H1 (cell line): ENCODE results near the gene PRX. TPM values are rescaled to one million over a fixed set of nuclear protein-coding genes. Genes with fewer than 3 reads are reported as not detected.

ENCODE experiments used
- CTCF ChIA-PET: fragments of 300-600 bp; sonication (Branson Sonifier 250); formaldehyde crosslinking; loops from one replicate; lab custom pipeline; 2021; ENCODE audit not compliant: partially characterized antibody; lab: Charles Lee
- POLR2A ChIA-PET: fragments of 300-600 bp; sonication (Branson Sonifier 250); formaldehyde crosslinking; loops from one replicate; lab custom pipeline; 2021; ENCODE audit warnings: inconsistent platforms; ENCODE audit not compliant: partially characterized antibody; lab: Charles Lee
- DNase-seq, 2 experiments: peaks; one replicate each; pipeline versions ENCODE4 v3.0.0 to v3.0.0-alpha.2; 2010 to 2022; ENCODE audit warnings: low spot score in 2 of 2, low read depth in 1 of 2, mixed read lengths in 1 of 2
- FAIRE-seq: peaks from 2 replicates; lab custom pipeline; 2011; peaks lifted over from hg19 to GRCh38; lab: Jason Lieb, UNC
- H2AFZ ChIP-seq: 2 replicates; pipeline ENCODE4 v1.8.1; 2012; ENCODE audit warnings: low read length, inconsistent platforms
- H2AK5ac ChIP-seq: 2 replicates; pipeline ENCODE4 v1.6.1; 2013; ENCODE audit warnings: low read depth, low read length
- H2BK120ac ChIP-seq: replicated peaks from 2 replicates; pipeline ENCODE3; 2013; ENCODE audit warnings: low read depth, low read length, inconsistent platforms
- H2BK12ac ChIP-seq: 2 replicates; pipeline ENCODE4 v1.6.1; 2013; ENCODE audit warnings: low read depth, low read length
- H2BK15ac ChIP-seq: 2 replicates; pipeline ENCODE4 v1.6.1; 2013; ENCODE audit warnings: low read length
- H2BK20ac ChIP-seq: 2 replicates; pipeline ENCODE4 v1.6.1; 2013; ENCODE audit warnings: low read length
- H2BK5ac ChIP-seq: 2 replicates; pipeline ENCODE4 v1.6.1; 2013; ENCODE audit warnings: low read depth, low read length
- H3K14ac ChIP-seq: 2 replicates; pipeline ENCODE4 v1.6.1; 2013; ENCODE audit warnings: inconsistent platforms; ENCODE audit not compliant: insufficient read length
- H3K18ac ChIP-seq: 2 replicates; pipeline ENCODE4 v1.6.1; 2013; ENCODE audit warnings: low read length; ENCODE audit errors: extremely low read depth
- H3K23ac ChIP-seq: 2 replicates; pipeline ENCODE4 v1.6.1; 2013; ENCODE audit warnings: inconsistent platforms; ENCODE audit not compliant: insufficient read length
- H3K23me2 ChIP-seq: 2 replicates; pipeline ENCODE4 v1.6.1; 2013; ENCODE audit warnings: low read depth, low read length
- H3K27ac ChIP-seq: 2 replicates; pipeline ENCODE4 v1.6.1; 2011; ENCODE audit warnings: low read depth, low read length, inconsistent platforms
- H3K27me3 ChIP-seq, 4 experiments: replicated peaks in 1 of 4; 1 replicate in 1 of 4; 2 replicates in 3 of 4; pipeline versions ENCODE4 v1.6.1 to v1.8.1; 2011 to 2013; ENCODE audit warnings: low read length in 3 of 4, mild to moderate bottlenecking in 3 of 4, inconsistent platforms in 2 of 4, mixed read lengths in 2 of 4, moderate library complexity in 1 of 4; ENCODE audit not compliant: control insufficient read depth in 3 of 4, insufficient read depth in 3 of 4; ENCODE audit errors: extremely low read depth in 1 of 4
- H3K36me3 ChIP-seq, 4 experiments: 2 replicates each; pipeline versions ENCODE4 v1.6.1 to v1.8.1; 2011 to 2013; ENCODE audit warnings: mild to moderate bottlenecking in 4 of 4, low read length in 3 of 4, moderate library complexity in 2 of 4, control low read depth in 1 of 4, inconsistent platforms in 1 of 4; ENCODE audit not compliant: insufficient read depth in 4 of 4, control insufficient read depth in 2 of 4
- H3K4ac ChIP-seq: replicated peaks from 2 replicates; pipeline ENCODE3; 2013; ENCODE audit warnings: low read length, low read depth, mixed read lengths, inconsistent platforms; ENCODE audit not compliant: insufficient read length
- H3K4me1 ChIP-seq, 4 experiments: replicated peaks in 1 of 4; 1 replicate in 1 of 4; 2 replicates in 3 of 4; pipeline versions ENCODE4 v1.6.1 to v1.8.1; 2011 to 2013; ENCODE audit warnings: low read length in 3 of 4, inconsistent platforms in 2 of 4, mixed read lengths in 1 of 4; ENCODE audit not compliant: insufficient read depth in 4 of 4, control insufficient read depth in 3 of 4
- H3K4me2 ChIP-seq, 2 experiments: 2 replicates each; pipeline versions ENCODE4 v1.6.1 to v1.8.1; 2011 to 2013; ENCODE audit warnings: low read depth in 2 of 2, low read length in 2 of 2, control low read depth in 1 of 2, inconsistent platforms in 1 of 2, mild to moderate bottlenecking in 1 of 2; ENCODE audit not compliant: insufficient read depth in 1 of 2
- H3K4me3 ChIP-seq, 4 experiments: fragments of 200-600, 300-600 bp in 1 of 4; sonication (generic), shearing (Covaris generic), sonication (Bioruptor Twin) in 1 of 4; 2 replicates each; pipeline versions ENCODE4 v1.5.1 to v1.8.1; 2011 to 2016; ENCODE audit warnings: low read length in 4 of 4, low read depth in 3 of 4, control low read depth in 2 of 4, inconsistent platforms in 2 of 4, mild to moderate bottlenecking in 2 of 4, mixed read lengths in 1 of 4, moderate library complexity in 1 of 4; ENCODE audit not compliant: insufficient read depth in 2 of 4; ENCODE audit errors: extremely low read depth in 1 of 4
- H3K56ac ChIP-seq: replicated peaks from 2 replicates; pipeline ENCODE3; 2013; ENCODE audit warnings: low read depth, mild to moderate bottlenecking, mixed read lengths, low read length, inconsistent platforms; ENCODE audit not compliant: insufficient read length
- H3K79me1 ChIP-seq: 2 replicates; pipeline ENCODE4 v1.6.1; 2013; ENCODE audit warnings: low read depth, low read length, control low read depth
- H3K79me2 ChIP-seq, 2 experiments: 2 replicates each; pipeline versions ENCODE4 v1.6.1 to v1.8.1; 2012 to 2013; ENCODE audit warnings: low read length in 2 of 2, mild to moderate bottlenecking in 2 of 2, inconsistent platforms in 1 of 2; ENCODE audit not compliant: insufficient read depth in 2 of 2, control insufficient read depth in 1 of 2
- H3K9ac ChIP-seq, 4 experiments: replicated peaks in 1 of 4; 1 replicate in 1 of 4; 2 replicates in 3 of 4; pipeline versions ENCODE4 v1.6.1 to v1.8.1; 2011 to 2013; ENCODE audit warnings: low read depth in 3 of 4, low read length in 3 of 4, control low read depth in 2 of 4, mild to moderate bottlenecking in 2 of 4, moderate library complexity in 2 of 4, inconsistent platforms in 1 of 4; ENCODE audit errors: extremely low read depth in 1 of 4
- H3K9me3 ChIP-seq, 2 experiments: 2 replicates each; pipeline versions ENCODE4 v1.6.1 to v1.8.1; 2012 to 2013; ENCODE audit warnings: mild to moderate bottlenecking in 2 of 2, moderate library complexity in 2 of 2, control low read depth in 1 of 2, inconsistent platforms in 1 of 2, low read depth in 1 of 2, low read length in 1 of 2, mixed read lengths in 1 of 2; ENCODE audit not compliant: insufficient read depth in 2 of 2
- H4K20me1 ChIP-seq, 2 experiments: replicated peaks in 1 of 2; 2 replicates each; pipeline versions ENCODE3 to v1.8.1; 2011 to 2013; ENCODE audit warnings: inconsistent platforms in 2 of 2, low read length in 2 of 2, mild to moderate bottlenecking in 1 of 2; ENCODE audit not compliant: insufficient read depth in 2 of 2, control insufficient read depth in 1 of 2
- H4K5ac ChIP-seq: 2 replicates; pipeline ENCODE4 v1.6.1; 2013; ENCODE audit warnings: low read length, low read depth, mixed read lengths, inconsistent platforms; ENCODE audit not compliant: insufficient read length
- H4K8ac ChIP-seq: 2 replicates; pipeline ENCODE4 v1.8.0; 2013; ENCODE audit warnings: mild to moderate bottlenecking, moderate library complexity, low read length, inconsistent platforms; ENCODE audit not compliant: insufficient read depth; ENCODE audit errors: extremely low read depth
- H4K91ac ChIP-seq: replicated peaks from 2 replicates; pipeline ENCODE3; 2013; ENCODE audit warnings: low read length, mixed read lengths, inconsistent platforms; ENCODE audit not compliant: insufficient read length
- BCL11A ChIP-seq, 2 experiments: IDR thresholded peaks; one replicate each; pipeline ENCODE4 v1.6.1; 2011; ENCODE audit warnings: low read depth in 2 of 2, low read length in 2 of 2, mild to moderate bottlenecking in 2 of 2
- EGR1 ChIP-seq: IDR thresholded peaks from 2 replicates; pipeline ENCODE4 v1.6.1; 2011; ENCODE audit warnings: low read depth, low read length, borderline replicate concordance
- EZH2 ChIP-seq: fragments of 200-600 bp; sonication (generic); IDR thresholded peaks from 2 replicates; pipeline ENCODE4 v1.7.1; 2012; ENCODE audit warnings: low read depth, mild to moderate bottlenecking, moderate library complexity, low read length, inconsistent platforms; ENCODE audit not compliant: severe bottlenecking
- GTF2F1 ChIP-seq: IDR thresholded peaks from 2 replicates; pipeline ENCODE4 v1.6.1; 2012; ENCODE audit warnings: low read depth, low read length, improper control_type of control experiment, borderline replicate concordance
- HDAC2 ChIP-seq, 2 experiments: fragments of 300-600 bp in 1 of 2; sonication (generic) in 1 of 2; IDR thresholded peaks; 2 replicates each; pipeline ENCODE4 v1.6.1; 2011 to 2012; ENCODE audit warnings: low read depth in 2 of 2, low read length in 2 of 2, mild to moderate bottlenecking in 2 of 2, moderate library complexity in 2 of 2, borderline replicate concordance in 1 of 2, inconsistent platforms in 1 of 2
- JUN ChIP-seq: IDR thresholded peaks from 2 replicates; pipeline ENCODE4 v1.6.1; 2011; ENCODE audit warnings: low read depth, mild to moderate bottlenecking, improper control_type of control experiment, low read length
- NANOG ChIP-seq: IDR thresholded peaks from 2 replicates; pipeline ENCODE4 v1.6.1; 2011; ENCODE audit warnings: low read length, low read depth, mild to moderate bottlenecking, inconsistent platforms; ENCODE audit not compliant: insufficient read depth, poor library complexity, severe bottlenecking
- SAP30 ChIP-seq: fragments of 300-600 bp; sonication (generic); IDR thresholded peaks from 2 replicates; pipeline ENCODE4 v1.7.1; 2012; ENCODE audit warnings: low read length, moderate library complexity, mild to moderate bottlenecking, inconsistent platforms; ENCODE audit not compliant: insufficient read depth, insufficient replicate concordance
- SP2 ChIP-seq: IDR thresholded peaks from 2 replicates; pipeline ENCODE4 v1.6.1; 2012; ENCODE audit warnings: mild to moderate bottlenecking, low read length, inconsistent platforms
- TBP ChIP-seq: IDR thresholded peaks from 2 replicates; pipeline ENCODE4 v1.6.1; 2011; ENCODE audit warnings: low read depth, low read length, improper control_type of control experiment
- WGBS, 2 experiments: shearing (Covaris generic) in 1 of 2; methylation state at CpG; one replicate each; pipeline versions ENCODE4 v1.1.6 to v1.1.7; 2013 to 2015; ENCODE audit warnings: low lambda C conversion rate in 2 of 2, mixed read lengths in 2 of 2, inconsistent platforms in 1 of 2, low coverage in 1 of 2, missing lambda C conversion rate in 1 of 2; ENCODE audit not compliant: insufficient replicate concordance in 2 of 2, insufficient coverage in 1 of 2, insufficient read length in 1 of 2; ENCODE audit errors: extremely low coverage in 1 of 2, missing lambda C conversion rate in 1 of 2; 5-methylcytosine and 5-hydroxymethylcytosine counted together
- polyA plus RNA-seq, 7 experiments: library from polyadenylated mRNA; depleted of rRNA in 3 of 7; stranded (reverse) in 5 of 7; unstranded in 2 of 7; fragments of >200 nt in 5 of 7; fragments of 200-250 nt in 2 of 7; gene quantifications; 1 replicate in 5 of 7; 2 replicates in 1 of 7; 4 replicates in 1 of 7; pipeline versions ENCODE4 v1.2.1 to v1.2.3, GENCODE V29; 2011 to 2013; ENCODE audit warnings: missing spikeins in 2 of 7, mixed read lengths in 2 of 7
- total RNA-seq: library from RNA; stranded (reverse); fragmentation: NEBNext Ultra II Directional; extraction: Animal tissue kit (Norgen Biotek cat#: 25700); gene quantifications from 2 replicates; pipeline ENCODE4 v1.2.1, GENCODE V29; 2021

Gene PRX
- total and polyA plus RNA-seq, 2 of the 8 experiments (the other 6 are each of a cell fraction or from before 2014, with no cell fraction given): 2.8 to 5.8 TPM

DNA sequence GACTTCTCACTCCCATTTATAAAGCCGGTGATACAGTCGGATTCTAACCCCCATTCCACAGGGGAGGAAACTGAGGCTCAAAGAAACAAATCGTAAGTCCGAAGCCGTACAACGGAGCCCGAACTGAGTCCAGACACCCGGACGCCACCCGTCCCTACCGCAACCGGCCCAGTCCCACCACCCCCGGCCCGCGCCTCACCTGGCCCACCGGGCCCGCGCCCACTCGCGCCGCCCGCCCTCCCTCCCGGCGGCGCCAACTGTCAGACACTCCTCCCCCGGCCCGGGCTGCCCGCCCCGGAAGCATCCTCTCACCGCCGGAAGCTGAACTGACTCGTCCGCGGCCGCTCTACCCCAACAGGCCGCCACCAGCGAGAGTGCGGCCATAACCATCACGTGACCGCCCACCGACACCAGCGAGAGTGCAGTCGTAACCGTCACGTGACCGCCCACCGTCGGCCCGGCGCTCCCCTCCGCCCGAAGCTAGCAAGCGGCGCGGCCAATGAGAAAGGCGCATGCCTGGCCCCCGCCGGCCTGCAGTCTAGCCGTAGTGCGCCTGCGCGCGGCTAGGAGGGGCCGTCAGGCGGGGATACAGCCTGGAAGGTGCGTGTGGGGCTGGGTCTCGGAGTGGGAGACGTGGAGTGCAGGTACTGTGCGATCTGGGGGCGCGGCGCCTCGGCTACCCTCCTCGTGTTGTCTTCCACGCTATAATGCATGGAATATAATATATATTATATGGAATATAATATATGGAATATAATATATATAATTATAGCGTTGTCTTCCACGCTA is 64.9 kb downstream of the PRX start, which contains the start of the genes C19orf47 and PLD3:
Gene C19orf47, minus strand, starts transcription at position 273 of the 789 bp plus-strand sequence. CDS start 6,540 bp downstream, outside the sequence.
Gene PLD3, plus strand, starts transcription at position 571 of the 789 bp plus-strand sequence. CDS start 17,789 bp downstream, outside the sequence.
- no peak within 1 kb of the TSS for H2BK15ac ChIP-seq
- H4K5ac ChIP-seq: no peak within 1 kb of the TSS
- 0 out of 2 replicates have a peak within 1 kb of the TSS, but pooled peaks have one; percentile 42 for H3K27ac ChIP-seq
- H4K20me1 ChIP-seq: peaks cover 0 to 4% of the 10 kb centered on the region in 2 experiments
- peak within 1 kb of the TSS; percentile 38 to 84 (median 44) for H3K9ac ChIP-seq
- peaks cover 6% of the 10 kb centered on the region for H3K23me2 ChIP-seq
- H3K56ac ChIP-seq: no peak within 1 kb of the TSS
- peaks cover under 1% of the 10 kb centered on the region; the same call in 1 of the 2 replicates for H3K79me1 ChIP-seq
- WGBS, 2 experiments: 2% methylated on average over 46 of the region's 77 CpGs; no CpG with 5 or more reads in 1 of the 2 experiments
- H2BK12ac ChIP-seq: peak within 1 kb of the TSS; percentile 84
- peak within 1 kb of the TSS; percentile 69; the same call in 1 of the 2 replicates for H2AK5ac ChIP-seq
- H4K8ac ChIP-seq: no peak within 1 kb of the TSS
- peaks cover 3 to 20% of the 10 kb centered on the region in 2 experiments; a peak in 3 of 4 replicates for H3K79me2 ChIP-seq
- ChIA-PET CTCF (interaction anchor here (0.9 to 1.4 kb wide), 4 partner anchors 15 to 72 kb away, joined by 3 to 4 read pairs (median 4); no protein-coding TSS in a partner anchor), POLR2A (interaction anchor here (0.6 to 2.1 kb wide), 3 partner anchors 18 to 85 kb away, joined by 3 to 12 read pairs (median 4); no protein-coding TSS in a partner anchor)
- no peaks in the 10 kb centered on the region for H3K27me3 ChIP-seq
- peak within 1 kb of the TSS; percentile 54 for H2AFZ ChIP-seq
- peak within 1 kb of the TSS; percentile 1 for H3K18ac ChIP-seq
- peak within 1 kb of the TSS; percentile 82 for H3K4ac ChIP-seq
- peak within 1 kb of the TSS; percentile 80 to 92 (median 87) for H3K4me3 ChIP-seq
- H2BK120ac ChIP-seq: no peak within 1 kb of the TSS
- H3K4me1 ChIP-seq: peaks cover 0 to 2% (median 0%) of the 10 kb centered on the region in 4 experiments; a peak in 1 of 7 replicates
- peak within 1 kb of the TSS; percentile 74 to 94 for H3K4me2 ChIP-seq
- H3K14ac ChIP-seq: no peak within 1 kb of the TSS
- no peaks in the 10 kb centered on the region for H3K36me3 ChIP-seq
- H3K23ac ChIP-seq: no peak within 1 kb of the TSS
- no peak within 1 kb of the TSS for H4K91ac ChIP-seq
- H3K9me3 ChIP-seq: no peaks in the 10 kb centered on the region
- DNase-seq: peak; percentile 96
- H2BK20ac ChIP-seq: no peak within 1 kb of the TSS
- no peak for FAIRE-seq
- H2BK5ac ChIP-seq: peak within 1 kb of the TSS; percentile 66; the same call in 1 of the 2 replicates
- no peak for TF ChIP-seq SAP30
- TF ChIP-seq TBP: peak; percentile 49; the same call in 1 of the 2 replicates
- peak; percentile 83 for TF ChIP-seq GTF2F1
- 0 out of 4 replicates have a peak, but pooled peaks of 1 of the 2 experiments have one; percentile 51 for TF ChIP-seq HDAC2 (IDR thresholded peaks at IDR 0.05; ENCODE audit: borderline replicate concordance in 1 of 2, low read depth in 2 of 2, low read length in 2 of 2)
- TF ChIP-seq EGR1: no peak
- TF ChIP-seq JUN: no peak
- peak; percentile 7 for TF ChIP-seq NANOG
- TF ChIP-seq SP2: peak; percentile 47; the same call in 1 of the 2 replicates
- no peak for TF ChIP-seq EZH2
- TF ChIP-seq BCL11A (IDR thresholded peaks at IDR 0.05; ENCODE audit: low read depth in 2 of 2, low read length in 2 of 2): no peak
